Measurements from ENCODE around the gene HADHB.
A peak's percentile ranks its signal among the peaks of the same experiment; 100 is the strongest.
"Not testable (repeated sequence)": the region's sequence is repeated elsewhere in the genome, so short reads cannot be mapped to it uniquely, and the experiment has no call there.

Gene HADHB

GRCh38 chr2:26245810-26246209 is 1.1 kb downstream of the HADHB start:
- DNase-seq, result no peak

- no peak for DNase-seq
Observed at GRCh38 chr2:26246818-26247217, 2.1 kb downstream of the HADHB start.

GRCh38 chr2:26249625-26250024 is 4.9 kb downstream of the HADHB start:
- DNase-seq, result no peak

- no peak for DNase-seq
Observed at GRCh38 chr2:26251893-26252292, 7.2 kb downstream of the HADHB start.

- no peak for DNase-seq
Observed at GRCh38 chr2:26255759-26256384, 11.1 kb downstream of the HADHB start.

GRCh38 chr2:26258836-26259235 is 14.1 kb downstream of the HADHB start:
- not testable (repeated sequence) for DNase-seq

GRCh38 chr2:26268213-26268612 is 23.5 kb downstream of the HADHB start:
- DNase-seq, result no peak

GRCh38 chr2:26268670-26269385 is 24.1 kb downstream of the HADHB start:
- not testable (repeated sequence) for DNase-seq

- no peak for DNase-seq
Observed at GRCh38 chr2:26269571-26270158, 24.9 kb downstream of the HADHB start.

- DNase-seq, result no peak
Observed at GRCh38 chr2:26270373-26270772, 25.6 kb downstream of the HADHB start.

GRCh38 chr2:26273501-26273900 is 28.8 kb downstream of the HADHB start:
- no peak for DNase-seq

GRCh38 chr2:26274058-26274613 is 29.4 kb downstream of the HADHB start:
- no peak for DNase-seq

- DNase-seq, result no peak
Observed at GRCh38 chr2:26276484-26277227, 31.9 kb downstream of the HADHB start.

- DNase-seq, result no peak
Observed at GRCh38 chr2:26279886-26280285, 35.1 kb downstream of the HADHB start.

GRCh38 chr2:26281226-26281625 is 36.5 kb downstream of the HADHB start:
- DNase-seq, result no peak

- no peak for DNase-seq
Observed at GRCh38 chr2:26283606-26284005, 38.9 kb downstream of the HADHB start.

GRCh38 chr2:26284132-26284531 is 39.4 kb downstream of the HADHB start:
- peak; percentile 15 for DNase-seq

- DNase-seq, result no peak
Observed at GRCh38 chr2:26285931-26286330, 41.2 kb downstream of the HADHB start.

- DNase-seq, result no peak
Observed at GRCh38 chr2:26290001-26290400, 45.3 kb downstream of the HADHB start.

- DNase-seq, result no peak
Observed at GRCh38 chr2:26292646-26293045, 47.9 kb downstream of the HADHB start.

GRCh38 chr2:26295511-26295910 is 50.8 kb downstream of the HADHB start:
- DNase-seq, result no peak

- no peak for DNase-seq
Observed at GRCh38 chr2:26297061-26297460, 52.3 kb downstream of the HADHB start.

GRCh38 chr2:26298286-26298637 is 53.5 kb downstream of the HADHB start:
- no peak for DNase-seq
